GM21717 (cell line): ENCODE results near the gene CHCHD3.

ENCODE experiments used
- ATAC-seq: cut with Tn5 transposase; IDR thresholded peaks from one replicate; pipeline ENCODE4 v1.9.1; 2021; ENCODE audit warnings: mild to moderate bottlenecking, moderate library complexity; ENCODE audit not compliant: unreplicated experiment

The CHCHD3 gene

GRCh38 chr7:132871419-132871818 lies 210.5 kb downstream of the CHCHD3 start:
- ATAC-seq: no peak

DNA sequence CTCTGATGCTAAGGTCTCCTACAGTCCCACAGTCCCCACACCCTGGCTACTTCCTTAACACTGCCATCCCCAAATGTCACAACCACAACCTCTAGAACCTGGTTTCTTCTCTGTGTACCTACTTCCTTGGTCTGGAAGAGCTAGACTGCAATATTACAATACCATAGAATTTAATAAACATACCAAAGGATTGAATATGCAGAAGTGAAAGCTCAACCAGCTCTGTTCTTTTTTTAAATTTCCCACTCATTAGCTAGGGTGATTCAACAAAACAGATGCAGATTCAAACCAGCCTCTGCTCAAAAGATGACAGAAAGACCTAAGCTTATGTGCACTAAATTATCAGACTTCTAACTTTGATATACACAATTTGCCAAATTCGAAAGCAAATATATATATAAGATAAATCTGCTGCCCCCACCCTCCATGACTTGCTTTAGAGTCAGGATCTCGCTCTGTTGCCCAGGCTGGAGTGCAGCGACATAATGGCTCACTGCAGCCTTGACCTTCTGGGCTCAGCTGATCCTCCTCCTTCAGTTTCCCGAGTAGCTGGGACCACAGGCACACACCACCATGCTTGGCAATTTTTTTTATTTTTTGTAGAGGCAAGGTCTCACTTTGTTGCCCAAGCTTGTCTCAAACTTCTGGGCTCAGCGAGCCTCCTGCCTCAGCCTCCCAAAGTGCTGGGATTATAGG lies 212.6 kb downstream of the CHCHD3 start:
- no peak for ATAC-seq

- ATAC-seq: no peak
Observed at GRCh38 chr7:132866551-132866950, 215.3 kb downstream of the CHCHD3 start.

DNA sequence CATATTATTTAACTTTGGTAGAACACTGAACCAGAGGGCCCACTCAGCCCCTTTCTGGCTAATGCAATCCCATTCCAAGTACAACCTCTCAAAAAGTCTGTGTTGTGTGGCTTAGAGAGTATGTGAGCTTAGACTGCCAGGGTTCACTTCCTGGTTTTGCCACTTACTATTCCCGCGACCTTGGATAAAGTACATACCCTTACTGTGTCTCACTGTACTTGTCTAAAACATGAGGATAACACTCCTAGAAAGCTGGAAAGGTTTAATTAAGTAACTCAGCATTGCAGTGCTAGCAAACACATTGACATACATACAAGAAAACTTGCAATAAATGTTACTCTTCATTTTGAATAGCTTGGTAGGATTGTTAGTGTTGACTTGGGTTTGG lies 215.8 kb downstream of the CHCHD3 start:
- no peak for ATAC-seq

GRCh38 chr7:132865366-132866143 lies 216.3 kb downstream of the CHCHD3 start:
- ATAC-seq: no peak

GRCh38 chr7:132861940-132862554 lies 219.8 kb downstream of the CHCHD3 start:
- no peak for ATAC-seq

- ATAC-seq: no peak
Observed at GRCh38 chr7:132861424-132861823, 220.5 kb downstream of the CHCHD3 start.

GRCh38 chr7:132859199-132859598 lies 222.7 kb downstream of the CHCHD3 start:
- ATAC-seq: no peak

GRCh38 chr7:132858760-132859159 lies 223.1 kb downstream of the CHCHD3 start:
- no peak for ATAC-seq

GRCh38 chr7:132858251-132858650 lies 223.6 kb downstream of the CHCHD3 start:
- ATAC-seq: no peak

DNA sequence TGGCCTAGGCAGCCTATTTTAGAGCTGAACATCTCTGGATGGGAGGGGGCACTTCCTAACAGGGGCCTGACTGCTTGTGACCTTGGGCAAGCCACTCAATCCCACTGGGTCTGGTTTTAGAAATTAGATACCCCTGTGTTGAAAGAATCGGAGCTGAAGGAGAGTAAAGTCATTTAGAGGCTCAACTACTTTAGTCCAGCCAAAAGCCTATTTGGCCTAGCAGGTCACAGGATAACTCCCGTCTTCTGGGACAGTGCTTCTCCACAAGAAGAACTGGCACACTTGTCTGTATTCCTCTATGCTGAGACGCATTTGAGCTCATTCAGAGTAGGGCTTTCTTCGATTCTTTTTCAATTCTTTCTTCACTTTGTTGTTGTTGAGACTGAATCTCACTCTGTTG lies 224.2 kb downstream of the CHCHD3 start:
- ATAC-seq: no peak

- no peak for ATAC-seq
Observed at GRCh38 chr7:132857031-132857430, 224.9 kb downstream of the CHCHD3 start.

- no peak for ATAC-seq
Observed at GRCh38 chr7:132856416-132856815, 225.5 kb downstream of the CHCHD3 start.

DNA sequence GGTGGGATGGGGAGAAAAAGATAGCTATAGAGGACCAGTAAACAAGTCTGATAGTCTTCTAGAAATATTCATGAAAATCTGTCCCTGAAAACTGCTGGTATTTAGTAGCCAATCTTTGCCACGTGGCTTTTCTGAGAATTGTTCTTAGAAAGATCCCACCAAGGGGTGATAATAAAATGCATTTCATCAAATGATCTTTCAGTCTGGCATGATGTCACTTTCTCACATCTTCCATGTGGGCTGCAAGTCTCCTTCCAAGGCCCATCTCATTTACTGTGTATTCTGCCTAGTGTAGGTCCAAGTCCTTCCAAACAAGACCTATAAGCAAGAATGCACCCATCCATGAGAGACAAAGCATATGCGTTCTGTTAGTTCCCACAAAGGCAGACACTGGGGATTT lies 226.0 kb downstream of the CHCHD3 start:
- ATAC-seq: no peak

DNA sequence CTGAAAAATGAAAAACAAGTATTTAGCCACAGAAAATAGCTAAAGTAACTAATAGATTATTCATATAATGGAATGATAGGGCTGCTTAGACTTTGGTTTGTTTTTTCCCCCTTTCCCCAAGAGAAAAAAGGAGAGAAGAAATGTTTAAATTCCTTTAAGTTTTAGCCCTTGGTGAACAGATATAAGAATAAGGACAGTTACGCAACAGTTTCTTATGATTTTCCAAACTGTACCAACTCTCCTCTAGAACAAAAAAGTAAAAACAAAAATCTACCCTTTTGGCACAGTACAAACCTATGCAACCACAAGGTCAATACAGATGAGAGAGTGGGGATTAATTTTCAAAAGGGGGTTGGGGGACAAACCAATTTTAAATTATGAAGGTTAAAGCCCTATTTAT lies 227.7 kb downstream of the CHCHD3 start:
- no peak for ATAC-seq

DNA sequence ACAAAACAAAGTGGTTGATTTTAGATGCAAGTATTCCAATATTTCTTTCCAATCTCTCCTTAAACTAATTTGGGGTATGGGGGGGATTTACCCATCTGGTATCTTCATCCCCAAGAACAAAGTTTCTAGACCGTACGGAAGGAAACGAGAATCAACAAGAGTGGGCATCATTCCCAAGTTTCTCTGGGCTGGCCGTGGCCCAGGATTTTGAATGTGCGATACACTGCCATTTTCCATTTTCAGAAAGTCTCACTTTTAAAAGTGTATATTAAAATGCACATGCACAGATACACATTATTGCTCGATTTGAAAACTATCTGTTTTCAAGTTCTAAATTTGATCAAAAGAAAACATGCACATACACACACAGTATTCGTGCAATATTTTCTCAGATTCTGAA lies 234.5 kb downstream of the CHCHD3 start:
- no peak for ATAC-seq

DNA sequence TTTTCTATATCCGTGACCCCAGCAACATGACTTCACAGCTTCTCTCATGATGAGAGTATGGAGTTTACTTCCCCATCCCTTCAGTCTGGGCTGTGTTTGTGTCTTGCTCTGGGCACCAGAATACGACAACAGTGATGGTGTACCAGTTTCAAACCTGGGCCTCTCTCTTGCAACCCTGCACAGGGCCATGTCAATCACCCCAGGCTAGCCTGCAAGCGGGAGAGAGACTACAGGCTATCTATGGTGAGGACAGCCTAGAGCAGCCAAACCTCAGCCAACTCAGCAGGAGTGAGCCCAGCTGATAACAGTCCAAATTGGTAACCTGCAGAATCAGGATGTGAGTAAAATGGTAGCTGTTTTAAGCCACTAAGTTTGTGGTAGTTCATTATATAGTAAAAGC lies 235.8 kb downstream of the CHCHD3 start:
- ATAC-seq: no peak

DNA sequence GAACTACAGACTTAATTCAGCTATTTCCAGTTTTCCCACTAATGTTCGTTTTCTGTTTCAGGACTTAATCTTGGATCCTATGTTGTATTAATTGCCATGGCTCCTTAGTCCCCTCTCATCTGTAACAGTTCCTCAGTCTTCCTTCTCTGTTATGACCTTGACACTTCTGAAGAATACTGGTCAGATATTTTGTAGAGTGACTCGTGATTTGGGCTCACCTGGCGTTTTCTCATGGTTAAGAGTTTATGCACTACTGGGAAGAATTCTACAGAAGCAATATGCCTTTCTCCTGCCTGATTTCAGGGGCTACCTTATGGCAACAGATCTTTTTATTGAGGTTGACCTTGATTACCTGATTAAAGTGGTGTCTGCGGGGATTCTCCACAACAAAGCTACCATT lies 239.4 kb downstream of the CHCHD3 start:
- ATAC-seq: no peak

DNA sequence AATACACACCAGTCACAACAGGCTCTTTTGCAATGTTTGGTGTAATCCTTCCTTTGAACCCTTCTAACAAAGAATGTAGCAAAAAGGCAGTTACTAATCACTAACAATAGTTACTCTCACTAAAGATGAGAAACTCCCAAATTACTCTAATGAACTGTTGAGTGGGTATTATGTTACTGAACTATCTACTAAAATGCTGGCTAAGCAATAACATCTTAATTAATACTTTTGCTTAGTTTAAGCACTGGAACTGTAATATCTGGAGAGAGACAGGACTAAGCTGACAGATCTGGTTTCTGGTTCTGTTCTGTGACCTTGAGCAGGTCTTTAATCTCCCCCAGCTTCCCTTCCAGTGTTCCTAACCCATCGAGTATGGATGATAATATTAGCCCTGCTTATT lies 241.7 kb downstream of the CHCHD3 start:
- ATAC-seq: no peak

GRCh38 chr7:132838313-132838712 lies 243.6 kb downstream of the CHCHD3 start:
- ATAC-seq: no peak

- no peak for ATAC-seq
Observed at GRCh38 chr7:132837529-132837928, 244.4 kb downstream of the CHCHD3 start.

DNA sequence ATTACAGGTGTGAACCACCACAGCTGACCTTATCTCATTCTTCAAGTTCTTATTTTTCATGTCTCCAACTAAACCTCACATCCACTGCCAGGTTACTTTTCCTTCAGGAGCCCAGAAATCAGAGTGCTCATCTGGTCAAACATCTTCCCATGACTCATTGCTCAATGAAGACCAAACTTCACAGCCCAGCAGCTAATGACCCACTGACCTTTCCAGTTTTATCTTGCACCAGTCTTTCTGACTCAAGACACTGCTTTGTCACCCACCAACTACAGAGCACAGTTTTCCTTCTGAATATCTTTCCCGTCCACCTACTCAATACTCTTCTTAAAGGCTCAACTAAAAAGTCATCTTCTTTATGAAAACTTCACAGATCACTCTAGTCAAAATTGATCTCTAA lies 245.1 kb downstream of the CHCHD3 start:
- ATAC-seq: no peak
